ACC112 (cell line): ENCODE measurements around the gene KHDC1L.
"Not testable (repeated sequence)": the region's sequence is repeated elsewhere in the genome, so short reads cannot be mapped to it uniquely, and the experiment has no call there.

ENCODE experiments used
- H2AFZ ChIP-seq: fragments of 200-600 bp; sonication (generic); one replicate; pipeline ENCODE4 v1.6.0; 2017; ENCODE audit warnings: antibody characterized with exemption, low read length; ENCODE audit not compliant: unreplicated experiment
- H3K27ac ChIP-seq: fragments of 200-600 bp; sonication (generic); 2 replicates; pipeline ENCODE4 v1.5.1; 2014; ENCODE audit warnings: low read depth, mild to moderate bottlenecking, antibody characterized with exemption, low read length, moderate library complexity
- H3K27me3 ChIP-seq: fragments of 200-600 bp; sonication (generic); 2 replicates; pipeline ENCODE4 v1.6.1; 2014; ENCODE audit warnings: mild to moderate bottlenecking, antibody characterized with exemption, low read length, moderate library complexity, mixed read lengths; ENCODE audit not compliant: insufficient read depth
- H3K36me3 ChIP-seq: fragments of 200-600 bp; sonication (generic); 2 replicates; pipeline ENCODE4 v1.6.1; 2016; ENCODE audit warnings: mild to moderate bottlenecking, antibody characterized with exemption, low read length, moderate library complexity, mixed read lengths; ENCODE audit not compliant: insufficient read depth
- H3K4me1 ChIP-seq: fragments of 200-600 bp; sonication (generic); one replicate; pipeline ENCODE4 v1.6.1; 2016; ENCODE audit warnings: low read length, mixed read lengths; ENCODE audit not compliant: insufficient read depth, unreplicated experiment, control insufficient read depth
- H3K4me3 ChIP-seq: fragments of 200-600 bp; sonication (generic); 2 replicates; pipeline ENCODE4 v1.5.1; 2014; ENCODE audit warnings: mild to moderate bottlenecking, low read depth, low read length
- H3K79me2 ChIP-seq: fragments of 200-600 bp; sonication (generic); one replicate; pipeline ENCODE4 v1.6.0; 2016; ENCODE audit warnings: low read length; ENCODE audit not compliant: control insufficient read depth, unreplicated experiment, insufficient read depth

The KHDC1L gene

DNA sequence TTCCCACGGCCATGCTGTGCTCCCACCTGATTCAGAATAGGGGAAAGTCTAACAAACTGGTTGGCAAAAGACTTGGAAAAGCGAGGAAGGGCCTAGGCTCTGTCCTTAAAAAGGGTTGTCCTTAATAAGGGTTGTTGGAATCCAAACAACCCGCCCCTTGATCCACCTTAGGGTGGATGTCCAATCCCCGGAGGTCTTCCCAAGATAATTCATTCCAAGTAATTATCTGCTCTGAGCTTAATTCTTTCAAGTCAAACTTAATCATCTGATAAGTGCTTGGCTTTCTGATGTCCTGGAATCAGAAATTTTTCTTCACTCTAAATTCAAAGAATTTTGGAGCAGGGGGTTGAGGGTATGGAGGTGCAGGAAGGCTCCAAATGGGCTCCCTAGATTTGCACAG lies at the start of gene KHDC1L:
TSS of gene KHDC1L (minus strand) at position 101 of the 400 bp plus-strand sequence. CDS start at position 13, 88 bp downstream.
- H3K79me2 ChIP-seq, result no peaks in the 10 kb centered on the region
- H3K27me3 ChIP-seq, result no peaks in the 10 kb centered on the region
- H3K27ac ChIP-seq, result no peak within 1 kb of the TSS
- H2AFZ ChIP-seq, result no peak within 1 kb of the TSS
- H3K36me3 ChIP-seq, result no peaks in the 10 kb centered on the region
- no peak within 1 kb of the TSS for H3K4me3 ChIP-seq
- no peaks in the 10 kb centered on the region for H3K4me1 ChIP-seq

DNA sequence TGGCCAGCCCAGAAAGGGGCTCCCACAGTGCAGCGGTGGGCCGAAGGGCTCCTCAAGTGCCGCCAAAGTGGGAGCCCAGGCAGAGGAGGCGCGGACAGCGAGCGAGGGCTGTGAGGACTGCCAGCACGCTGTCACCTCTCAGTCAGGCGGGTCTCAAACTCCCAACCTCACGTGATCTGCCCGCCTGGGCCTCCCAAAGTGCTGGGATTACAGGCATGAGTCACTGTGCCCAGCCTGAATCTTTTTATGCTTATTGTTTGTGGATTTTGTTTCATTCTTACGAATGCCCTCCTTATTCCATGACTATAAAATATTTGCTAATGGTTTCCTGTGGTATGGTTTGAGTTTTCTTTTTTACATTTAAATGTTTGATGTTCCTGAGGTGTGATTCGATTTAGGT lies 44.0 kb upstream of the KHDC1L start:
- not testable (repeated sequence) for H3K27me3 ChIP-seq, H3K4me3 ChIP-seq, H3K27ac ChIP-seq, H3K4me1 ChIP-seq, H3K36me3 ChIP-seq, H3K79me2 ChIP-seq, H2AFZ ChIP-seq

- not testable (repeated sequence) for H3K36me3 ChIP-seq, H3K4me3 ChIP-seq, H3K27ac ChIP-seq, H3K4me1 ChIP-seq, H2AFZ ChIP-seq, H3K27me3 ChIP-seq
- peaks cover 13% of the 10 kb centered on the region for H3K79me2 ChIP-seq
Measured at GRCh38 chr6:73268896-73269295, 43.6 kb upstream of the KHDC1L start.

GRCh38 chr6:73264446-73264845 lies 39.1 kb upstream of the KHDC1L start:
- peaks cover 20% of the 10 kb centered on the region for H3K79me2 ChIP-seq
- H3K4me3 ChIP-seq, result peak overlapping the region; percentile 97; the same call in 1 of the 2 replicates
- H3K27me3 ChIP-seq, result no peaks in the 10 kb centered on the region
- no peak overlapping the region for H3K27ac ChIP-seq
- H3K36me3 ChIP-seq, result 0 out of 2 replicates have a peak, but pooled peaks cover 8% of the 10 kb centered on the region
- H3K4me1 ChIP-seq, result peaks cover 6% of the 10 kb centered on the region
- no peak overlapping the region for H2AFZ ChIP-seq

- Histone ChIP-seq H3K27me3 (no peaks in the 10 kb centered on the region), H3K27ac (no peak overlapping the region), H3K36me3 (0 out of 2 replicates have a peak, but pooled peaks cover 8% of the 10 kb centered on the region), H3K79me2 (peaks cover 20% of the 10 kb centered on the region), H3K4me3 (peak overlapping the region; percentile 97), H2AFZ (peak overlapping the region; percentile 99), H3K4me1 (peaks cover 6% of the 10 kb centered on the region)
Measured at GRCh38 chr6:73263570-73263909, 38.2 kb upstream of the KHDC1L start.

DNA sequence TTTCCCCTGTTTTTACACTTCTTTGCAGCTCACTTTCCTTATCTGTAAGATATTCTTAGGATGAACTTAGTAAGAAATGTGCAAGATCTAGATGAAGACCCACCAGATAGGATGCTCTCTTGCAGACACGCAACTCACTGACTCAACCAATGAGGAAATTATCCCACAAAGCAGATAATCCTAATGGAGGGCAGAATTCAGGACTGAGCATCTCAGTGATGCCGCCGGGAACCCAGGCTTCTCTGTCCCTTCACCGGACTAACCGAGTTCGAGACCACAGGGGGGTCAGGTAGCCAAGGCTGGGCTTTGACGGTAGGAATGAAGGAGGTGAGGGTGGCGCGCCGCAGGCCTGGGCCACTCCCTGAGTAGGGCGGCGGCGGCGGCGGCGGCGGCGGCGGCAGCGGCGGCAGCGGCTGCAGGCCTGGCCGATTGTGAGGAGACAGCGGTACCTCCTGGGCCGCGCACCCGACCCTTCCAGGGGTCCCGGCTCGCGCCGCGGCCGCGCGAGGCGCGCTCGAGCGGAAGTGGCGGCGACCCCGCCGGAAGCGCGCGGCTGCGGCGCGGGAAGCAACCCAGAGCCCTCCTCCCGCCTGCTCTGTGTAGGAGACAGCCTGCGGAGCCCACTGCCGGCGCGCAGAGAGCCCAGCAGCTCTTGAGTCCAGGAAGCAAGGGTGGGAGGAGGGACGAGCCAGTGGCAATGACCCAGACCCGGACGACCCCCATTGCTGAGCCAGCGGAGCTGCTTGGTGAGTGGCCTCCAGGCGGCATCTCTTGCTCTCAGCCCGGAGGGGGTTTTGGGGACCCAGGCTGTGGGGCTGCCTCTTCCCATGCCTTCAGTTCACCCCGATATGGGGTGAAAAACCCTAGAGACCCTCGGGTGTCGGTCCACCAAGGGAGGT lies 37.6 kb upstream of the KHDC1L start, which contains the start of gene KHDC1:
TSS of gene KHDC1 (minus strand) at position 526 of the 899 bp plus-strand sequence. CDS start 20,679 bp downstream, outside the sequence.
- Histone ChIP-seq H2AFZ (peak within 1 kb of the TSS; percentile 99), H3K27ac (peak within 1 kb of the TSS; percentile 21; the same call in 1 of the 2 replicates), H3K36me3 (0 out of 2 replicates have a peak, but pooled peaks cover 8% of the 10 kb centered on the region), H3K4me1 (peaks cover 6% of the 10 kb centered on the region), H3K79me2 (peaks cover 20% of the 10 kb centered on the region), H3K27me3 (no peaks in the 10 kb centered on the region), H3K4me3 (peak within 1 kb of the TSS; percentile 97)

GRCh38 chr6:73258721-73259120 lies 33.4 kb upstream of the KHDC1L start:
- Histone ChIP-seq H3K36me3 (no peaks in the 10 kb centered on the region), H3K79me2 (peaks cover 5% of the 10 kb centered on the region), H2AFZ (no peak overlapping the region), H3K27me3 (no peaks in the 10 kb centered on the region), H3K4me3 (no peak overlapping the region), H3K4me1 (peaks cover 6% of the 10 kb centered on the region), H3K27ac (no peak overlapping the region)

GRCh38 chr6:73254323-73254722 lies 29.0 kb upstream of the KHDC1L start:
- not testable (repeated sequence) for H3K27ac ChIP-seq, H2AFZ ChIP-seq, H3K79me2 ChIP-seq, H3K4me1 ChIP-seq, H3K4me3 ChIP-seq, H3K36me3 ChIP-seq, H3K27me3 ChIP-seq

DNA sequence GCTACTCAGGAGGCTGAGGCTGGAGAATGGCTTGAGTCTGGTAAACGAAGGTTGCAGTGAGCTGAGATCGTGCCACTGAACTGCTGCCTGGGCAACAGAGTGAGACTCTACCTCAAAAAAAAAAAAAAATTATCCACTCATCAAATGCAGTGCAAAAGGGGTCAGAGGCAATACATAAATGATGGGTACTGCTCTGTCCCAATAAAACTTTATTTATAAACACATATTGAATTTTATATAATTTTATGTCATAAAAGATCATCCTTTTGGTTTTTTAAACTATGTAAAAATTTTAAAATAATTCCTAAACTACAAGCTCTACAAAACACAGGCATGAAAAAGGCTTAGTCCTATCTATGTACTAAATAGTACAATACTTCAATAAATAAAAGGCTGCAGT lies 27.4 kb upstream of the KHDC1L start:
- Histone ChIP-seq H3K4me3 (no peak overlapping the region), H2AFZ (no peak overlapping the region), H3K4me1 (no peaks in the 10 kb centered on the region), H3K27me3 (no peaks in the 10 kb centered on the region), H3K36me3 (no peaks in the 10 kb centered on the region), H3K79me2 (no peaks in the 10 kb centered on the region), H3K27ac (no peak overlapping the region)

- Histone ChIP-seq H3K27ac (no peak overlapping the region), H3K4me1 (no peaks in the 10 kb centered on the region), H3K27me3 (no peaks in the 10 kb centered on the region), H2AFZ (no peak overlapping the region), H3K4me3 (no peak overlapping the region), H3K36me3 (no peaks in the 10 kb centered on the region), H3K79me2 (no peaks in the 10 kb centered on the region)
Measured at GRCh38 chr6:73250016-73250415, 24.7 kb upstream of the KHDC1L start.
